K562 (cell line): ENCODE data around the gene NAT9. TPM values are rescaled to one million over a fixed set of nuclear protein-coding genes. Genes with fewer than 3 reads are reported as not detected.

Experiments
- ATAC-seq: fragments of 200-7000 bp; cut with Tn5 transposase; 3 replicates; pipeline ENCODE4 v1.9.1; 2020; ENCODE audit warnings: moderate library complexity
- BruUV-seq: library from RNA; stranded (reverse); fragments of 400-500 nt; replicated peaks from 2 replicates; lab custom pipeline; 2021; lab: Mats Ljungman, UMichigan
- CTCF ChIA-PET: fragments of 300-600 bp; formaldehyde crosslinking; extraction: SDS; loops from one replicate; lab custom pipeline; 2021; ENCODE audit warnings: low intra/inter-chr PET ratio; lab: Yijun Ruan, JAX
- POLR2A ChIA-PET: fragments of 300-600, 350-650 bp; sonication (Branson Sonifier 250); formaldehyde crosslinking; extraction: SDS; loops from one replicate; lab custom pipeline; 2021; ENCODE audit warnings: antibody characterized with exemption, inconsistent platforms; lab: Yijun Ruan, JAX
- DNase-seq, 4 experiments: peaks; one replicate each; pipeline versions ENCODE4 v3.0.0 to v3.0.0-alpha.2; 2011 to 2018; ENCODE audit warnings: low spot score in 3 of 4, mixed read lengths in 3 of 4; ENCODE audit errors: extremely low read depth in 1 of 4
- FAIRE-seq: peaks from 2 replicates; lab custom pipeline; 2011; peaks lifted over from hg19 to GRCh38; lab: Jason Lieb, UNC
- H2AFZ ChIP-seq: 2 replicates; pipeline ENCODE4 v1.6.0; 2011; ENCODE audit warnings: low read depth, low read length, control low read depth, inconsistent platforms
- H3K27ac ChIP-seq: fragments of 200-600 bp; 3 replicates; pipeline ENCODE4 v1.8.0; 2011; ENCODE audit warnings: low read depth, mild to moderate bottlenecking, control low read depth, inconsistent platforms, low read length, moderate library complexity, mixed read lengths; ENCODE audit errors: extremely low read depth
- H3K27me3 ChIP-seq, 2 experiments: fragments of 300-600 bp in 1 of 2; 2 replicates in 1 of 2; 3 replicates in 1 of 2; pipeline versions ENCODE4 v1.6.0 to v1.8.0; 2011; ENCODE audit warnings: inconsistent platforms in 2 of 2, low read length in 2 of 2, mild to moderate bottlenecking in 1 of 2, mixed read lengths in 1 of 2, moderate library complexity in 1 of 2; ENCODE audit not compliant: control insufficient read depth in 2 of 2, insufficient read depth in 2 of 2
- H3K36me3 ChIP-seq: fragments of 300-600 bp; 3 replicates; pipeline ENCODE4 v1.8.0; 2011; ENCODE audit warnings: mild to moderate bottlenecking, low read length, inconsistent platforms; ENCODE audit not compliant: control insufficient read depth, insufficient read depth
- H3K4me1 ChIP-seq, 2 experiments: fragments of 200-600 bp in 1 of 2; replicated peaks in 1 of 2; 2 replicates in 1 of 2; 3 replicates in 1 of 2; pipeline versions ENCODE4 v1.5.1 to v1.8.0; 2011; ENCODE audit warnings: inconsistent platforms in 2 of 2, low read length in 2 of 2, mild to moderate bottlenecking in 1 of 2, mixed read lengths in 1 of 2, moderate library complexity in 1 of 2; ENCODE audit not compliant: control insufficient read depth in 2 of 2, insufficient read depth in 2 of 2
- H3K4me2 ChIP-seq: 2 replicates; pipeline ENCODE4 v1.6.1; 2011; ENCODE audit warnings: low read length, control low read depth, inconsistent platforms, mixed read lengths; ENCODE audit not compliant: insufficient read depth
- H3K4me3 ChIP-seq: fragments of 200-600 bp; sonication (generic), shearing (Covaris generic); 2 replicates; pipeline ENCODE4 v1.5.1; 2016; ENCODE audit warnings: control low read depth, inconsistent platforms
- H3K79me2 ChIP-seq: fragments of 200-600 bp; 3 replicates; pipeline ENCODE4 v1.8.0; 2011; ENCODE audit warnings: low read length, inconsistent platforms; ENCODE audit not compliant: control insufficient read depth, insufficient read depth
- H3K9ac ChIP-seq, 2 experiments: 2 replicates each; pipeline versions ENCODE4 v1.6.0 to v1.6.1; 2011; ENCODE audit warnings: low read depth in 2 of 2, low read length in 2 of 2, control low read depth in 1 of 2, inconsistent platforms in 1 of 2, mild to moderate bottlenecking in 1 of 2, mixed read lengths in 1 of 2; ENCODE audit not compliant: insufficient read depth in 1 of 2
- H3K9me1 ChIP-seq: one replicate; pipeline ENCODE4 v1.6.0; 2011; ENCODE audit warnings: inconsistent platforms, mild to moderate bottlenecking, low read length, moderate library complexity; ENCODE audit not compliant: control insufficient read depth, insufficient read depth
- H3K9me3 ChIP-seq: replicated peaks from 2 replicates; pipeline ENCODE4 v1.5.1; 2011; ENCODE audit warnings: low read depth, low read length, inconsistent platforms; ENCODE audit not compliant: control insufficient read depth, insufficient read depth
- H4K20me1 ChIP-seq: replicated peaks from 2 replicates; pipeline ENCODE4 v1.6.1; 2011; ENCODE audit warnings: low read length, inconsistent platforms, mixed read lengths; ENCODE audit not compliant: control insufficient read depth, insufficient read depth
- BCL6 ChIP-seq: fragments of 250-450 bp; sonication (Bioruptor Pico); IDR thresholded peaks from 2 replicates; pipeline ENCODE4 v1.4.0; 2020
- BRF1 ChIP-seq: IDR thresholded peaks from 3 replicates; pipeline ENCODE4 v1.6.1; 2011; ENCODE audit warnings: borderline replicate concordance, mild to moderate bottlenecking; ENCODE audit not compliant: insufficient read length; ENCODE audit errors: extremely low read depth
- CBFB ChIP-seq: sonication (generic); formaldehyde crosslinking; IDR thresholded peaks from 2 replicates; pipeline ENCODE4 v1.4.0; 2020; ENCODE audit warnings: mild to moderate bottlenecking, missing genetic modification reagents
- CEBPB ChIP-seq: fragments of 450-650 bp; IDR thresholded peaks from 2 replicates; pipeline ENCODE4 v1.6.1; 2016; ENCODE audit warnings: missing genetic modification characterization, missing compliant biosample characterization
- FIP1L1 ChIP-seq: fragments of 200-400 bp; formaldehyde crosslinking; IDR thresholded peaks from 2 replicates; pipeline ENCODE4 v1.6.1; 2018; ENCODE audit warnings: mild to moderate bottlenecking, low read depth, low read length; ENCODE audit not compliant: poor library complexity, severe bottlenecking
- HES1 ChIP-seq: fragments of 450-650 bp; IDR thresholded peaks from 2 replicates; pipeline ENCODE4 v1.6.1; 2016; ENCODE audit warnings: low read depth, mild to moderate bottlenecking, moderate library complexity
- JUNB ChIP-seq: fragments of 450-650 bp; formaldehyde crosslinking; conservative IDR thresholded peaks from 2 replicates; pipeline ENCODE4 v1.4.0; 2020; ENCODE audit warnings: mild to moderate bottlenecking
- PHTF2 ChIP-seq: fragments of 250-450 bp; sonication (Bioruptor Pico); IDR thresholded peaks from 2 replicates; pipeline ENCODE4 v1.5.0; 2021; ENCODE audit warnings: mild to moderate bottlenecking
- RBFOX2 ChIP-seq: fragments of 200-400 bp; formaldehyde crosslinking; IDR thresholded peaks from 2 replicates; pipeline ENCODE4 v1.6.1; 2017; ENCODE audit warnings: low read depth, mild to moderate bottlenecking, low read length, moderate library complexity
- SAP30 ChIP-seq: fragments of 200-600 bp; sonication (generic); IDR thresholded peaks from 2 replicates; pipeline ENCODE4 v1.6.1; 2012; ENCODE audit warnings: borderline replicate concordance, low read depth, mild to moderate bottlenecking, moderate library complexity, low read length, control low read depth, inconsistent platforms; ENCODE audit not compliant: insufficient read depth, poor library complexity, severe bottlenecking
- SREBF2 ChIP-seq: sonication (generic); formaldehyde crosslinking; IDR thresholded peaks from 2 replicates; pipeline ENCODE4 v1.4.0; 2020; ENCODE audit warnings: mild to moderate bottlenecking, missing genetic modification reagents
- TAF1 ChIP-seq: IDR thresholded peaks from 2 replicates; pipeline ENCODE4 v1.6.1; 2011; ENCODE audit warnings: mild to moderate bottlenecking, low read length, moderate library complexity; ENCODE audit not compliant: insufficient read depth, control insufficient read depth, severe bottlenecking; ENCODE audit errors: extremely low read depth
- YBX1 ChIP-seq: fragments of 450-650 bp; IDR thresholded peaks from 2 replicates; pipeline ENCODE4 v1.7.1; 2016; ENCODE audit warnings: mild to moderate bottlenecking
- ZKSCAN8 ChIP-seq: fragments of 200-800 bp; sonication (Bioruptor generic); IDR thresholded peaks from 2 replicates; pipeline ENCODE4 v1.6.1; 2016; ENCODE audit warnings: missing genetic modification characterization, missing compliant biosample characterization
- ZNF282 ChIP-seq: sonication (generic); formaldehyde crosslinking; IDR thresholded peaks from 2 replicates; pipeline ENCODE4 v1.8.1; 2023; ENCODE audit warnings: missing genetic modification reagents
- WGBS: fragments of 100-300 bp; shearing (Covaris generic); methylation state at CpG from one replicate; pipeline ENCODE4 v1.1.6; 2016; ENCODE audit warnings: low coverage, mixed read lengths; ENCODE audit not compliant: insufficient coverage; ENCODE audit errors: missing lambda C conversion rate; 5-methylcytosine and 5-hydroxymethylcytosine counted together
- in situ Hi-C: fragments of 300-500 bp; cut with MboI; formaldehyde crosslinking; loops from 4 replicates; pipeline ENCODE4 v1.15.0; 2018; ENCODE audit warnings: inconsistent platforms, mixed read lengths
- intact Hi-C: fragments of 100-400 bp; cut with micrococcal nuclease; formaldehyde crosslinking; loops from 2 replicates; pipeline ENCODE4 v1.14.2; 2022
- polyA plus RNA-seq, 8 experiments: library from polyadenylated mRNA; depleted of rRNA in 4 of 8; stranded (reverse) in 5 of 8; unstranded in 3 of 8; fragments of >200 nt; fragmentation: Nextera tagmentation in 2 of 8; fragmentation: Illumina TruSeq in 1 of 8; extraction: Ambion mirVana in 2 of 8; extraction: Trizol in 1 of 8; gene quantifications; 2 replicates each; pipeline versions ENCODE4 v1.2.1 to v1.2.3, GENCODE V29; 2011 to 2014; ENCODE audit warnings: inconsistent platforms in 1 of 8, missing spikeins in 1 of 8
- total RNA-seq, 7 experiments: library from RNA; depleted of rRNA in 6 of 7; stranded (reverse); fragments of >200 nt in 6 of 7; fragmentation: Illumina TruSeq in 2 of 7; extraction: Trizol in 2 of 7; gene quantifications; 2 replicates each; pipeline versions ENCODE4 v1.2.1 to v1.2.3, GENCODE V29; 2011 to 2021; ENCODE audit warnings: low replicate concordance in 1 of 7

NAT9 gene
- total and polyA plus RNA-seq, 9 of the 15 experiments (the other 6 are each of a cell fraction or from before 2014, with no cell fraction given) = 4.2 to 63.6 (median 40.8) TPM

GRCh38 chr17:74771319-74771914 lies 4.7 kb downstream of the NAT9 start:
- Histone ChIP-seq H3K27ac (no peak overlapping the region), H4K20me1 (peaks cover 17% of the 10 kb centered on the region), H3K9me3 (no peaks in the 10 kb centered on the region), H3K4me3 (no peak overlapping the region), H3K36me3 (peaks cover 69% of the 10 kb centered on the region), H3K79me2 (peaks cover 22% of the 10 kb centered on the region), H3K9ac (no peak overlapping the region), H3K27me3 (no peaks in the 10 kb centered on the region), H3K9me1 (no peaks in the 10 kb centered on the region), H2AFZ (no peak overlapping the region), H3K4me2 (no peak overlapping the region), H3K4me1 (peaks cover 0 to 12% of the 10 kb centered on the region in 2 experiments; a peak in 1 of 5 replicates)
- DNase-seq (no peak), FAIRE-seq (no peak), ATAC-seq (no peak)
- CTCF ChIA-PET = interaction anchor here (0.6 to 3.6 kb wide), 3 partner anchors 26 to 114 kb away, joined by 3 to 41 read pairs (median 3); no protein-coding TSS in a partner anchor
- WGBS = 88% methylated on average over 9 of the region's 9 CpGs
- in situ Hi-C loops = no loop called here
- TF ChIP-seq BCL6 (CRISPR knock-in tag) (no peak), PHTF2 (CRISPR knock-in tag) (no peak), FIP1L1 (no peak), CBFB (CRISPR knock-in tag) (no peak), ZKSCAN8 (CRISPR knock-in tag) (no peak), JUNB (no peak), CEBPB (no peak), BRF1 (no peak), SAP30 (no peak), HES1 (no peak), YBX1 (no peak), RBFOX2 (no peak), TAF1 (no peak), SREBF2 (CRISPR knock-in tag) (no peak), ZNF282 (CRISPR knock-in tag) (no peak)
- POLR2A ChIA-PET = interaction anchor here (0.8 to 2.5 kb wide), 8 partner anchors 8 to 113 kb away, joined by 3 to 9 read pairs (median 4); no protein-coding TSS in a partner anchor
- BruUV-seq = no TSS peak
- intact Hi-C loops = no loop called here
